Neuron (in vitro differentiated cells): ENCODE measurements around the gene AOPEP.

Experiments
- H2AFZ ChIP-seq: one replicate; pipeline ENCODE4 v1.6.1; 2013; ENCODE audit warnings: low read depth, mild to moderate bottlenecking, inconsistent platforms, low read length, moderate library complexity
- H3K27me3 ChIP-seq: one replicate; pipeline ENCODE4 v1.6.1; 2013; ENCODE audit warnings: low read length; ENCODE audit not compliant: insufficient read depth
- H3K36me3 ChIP-seq: one replicate; pipeline ENCODE4 v1.6.1; 2013; ENCODE audit warnings: low read length; ENCODE audit not compliant: insufficient read depth
- H3K4me1 ChIP-seq: one replicate; pipeline ENCODE4 v1.6.1; 2013; ENCODE audit warnings: low read length; ENCODE audit not compliant: insufficient read depth
- H3K4me3 ChIP-seq: 2 replicates; pipeline ENCODE4 v1.5.1; 2013; ENCODE audit warnings: mild to moderate bottlenecking, low read length, moderate library complexity
- H3K9me3 ChIP-seq: one replicate; pipeline ENCODE4 v1.6.1; 2013; ENCODE audit warnings: low read length

AOPEP gene

GRCh38 chr9:94699715-94700373, 26.7 kb upstream of the AOPEP start:
- H3K4me3 ChIP-seq = no peak overlapping the region
- H3K36me3 ChIP-seq = no peaks in the 10 kb centered on the region
- H3K9me3 ChIP-seq = peaks cover 2% of the 10 kb centered on the region
- H3K4me1 ChIP-seq = peaks cover 6% of the 10 kb centered on the region
- no peaks in the 10 kb centered on the region for H3K27me3 ChIP-seq
- H2AFZ ChIP-seq = no peak overlapping the region

GRCh38 chr9:94700445-94700844, 26.1 kb upstream of the AOPEP start:
- peaks cover 6% of the 10 kb centered on the region for H3K4me1 ChIP-seq
- H3K27me3 ChIP-seq = no peaks in the 10 kb centered on the region
- no peak overlapping the region for H2AFZ ChIP-seq
- no peak overlapping the region for H3K4me3 ChIP-seq
- H3K36me3 ChIP-seq = no peaks in the 10 kb centered on the region
- peaks cover 2% of the 10 kb centered on the region for H3K9me3 ChIP-seq

- Histone ChIP-seq H3K36me3 (no peaks in the 10 kb centered on the region), H3K4me3 (no peak overlapping the region), H3K9me3 (peaks cover 2% of the 10 kb centered on the region), H3K27me3 (peaks cover 5% of the 10 kb centered on the region), H3K4me1 (no peaks in the 10 kb centered on the region), H2AFZ (no peak overlapping the region)
Observed at GRCh38 chr9:94703488-94704140, 22.9 kb upstream of the AOPEP start.

- Histone ChIP-seq H3K9me3 (no peaks in the 10 kb centered on the region), H3K4me1 (no peaks in the 10 kb centered on the region), H3K4me3 (no peak overlapping the region), H3K27me3 (peaks cover 5% of the 10 kb centered on the region), H2AFZ (no peak overlapping the region), H3K36me3 (no peaks in the 10 kb centered on the region)
Observed at GRCh38 chr9:94705162-94705702, 21.3 kb upstream of the AOPEP start.

GRCh38 chr9:94706922-94707321, 19.6 kb upstream of the AOPEP start:
- H3K27me3 ChIP-seq = peaks cover 5% of the 10 kb centered on the region
- H3K9me3 ChIP-seq = no peaks in the 10 kb centered on the region
- H3K4me3 ChIP-seq = no peak overlapping the region
- H3K36me3 ChIP-seq = no peaks in the 10 kb centered on the region
- H2AFZ ChIP-seq = no peak overlapping the region
- H3K4me1 ChIP-seq = no peaks in the 10 kb centered on the region

GRCh38 chr9:94713436-94714215, 12.9 kb upstream of the AOPEP start:
- Histone ChIP-seq H3K36me3 (no peaks in the 10 kb centered on the region), H3K9me3 (no peaks in the 10 kb centered on the region), H3K27me3 (no peaks in the 10 kb centered on the region), H2AFZ (no peak overlapping the region), H3K4me1 (no peaks in the 10 kb centered on the region), H3K4me3 (no peak overlapping the region)

- Histone ChIP-seq H3K9me3 (no peaks in the 10 kb centered on the region), H3K36me3 (no peaks in the 10 kb centered on the region), H3K4me3 (no peak overlapping the region), H3K27me3 (no peaks in the 10 kb centered on the region), H3K4me1 (no peaks in the 10 kb centered on the region), H2AFZ (no peak overlapping the region)
Observed at GRCh38 chr9:94714494-94714893, 12.0 kb upstream of the AOPEP start.

- no peaks in the 10 kb centered on the region for H3K9me3 ChIP-seq
- H3K27me3 ChIP-seq = no peaks in the 10 kb centered on the region
- no peaks in the 10 kb centered on the region for H3K36me3 ChIP-seq
Observed at GRCh38 chr9:94717761-94718160, 8.7 kb upstream of the AOPEP start.

GRCh38 chr9:94718936-94719335, 7.6 kb upstream of the AOPEP start:
- Histone ChIP-seq H3K36me3 (no peaks in the 10 kb centered on the region), H3K4me3 (no peak overlapping the region), H3K27me3 (no peaks in the 10 kb centered on the region), H3K9me3 (no peaks in the 10 kb centered on the region), H2AFZ (no peak overlapping the region), H3K4me1 (no peaks in the 10 kb centered on the region)

More at GRCh38 chr9:94717761-94718160, 8.7 kb upstream of the AOPEP start:
- Histone ChIP-seq H2AFZ (no peak overlapping the region), H3K4me1 (no peaks in the 10 kb centered on the region), H3K4me3 (no peak overlapping the region)

GRCh38 chr9:94719878-94720277, 6.6 kb upstream of the AOPEP start:
- no peaks in the 10 kb centered on the region for H3K4me1 ChIP-seq
- no peaks in the 10 kb centered on the region for H3K36me3 ChIP-seq
- no peaks in the 10 kb centered on the region for H3K9me3 ChIP-seq
- H3K4me3 ChIP-seq = no peak overlapping the region
- H2AFZ ChIP-seq = no peak overlapping the region
- no peaks in the 10 kb centered on the region for H3K27me3 ChIP-seq

- Histone ChIP-seq H3K9me3 (no peaks in the 10 kb centered on the region), H3K36me3 (no peaks in the 10 kb centered on the region), H2AFZ (peak overlapping the region; percentile 51), H3K27me3 (no peaks in the 10 kb centered on the region), H3K4me3 (no peak overlapping the region), H3K4me1 (no peaks in the 10 kb centered on the region)
Observed at GRCh38 chr9:94720846-94721549, 5.5 kb upstream of the AOPEP start.

GRCh38 chr9:94721754-94722153, 4.7 kb upstream of the AOPEP start:
- Histone ChIP-seq H3K9me3 (no peaks in the 10 kb centered on the region), H2AFZ (peak overlapping the region; percentile 51), H3K36me3 (no peaks in the 10 kb centered on the region), H3K27me3 (no peaks in the 10 kb centered on the region), H3K4me1 (no peaks in the 10 kb centered on the region), H3K4me3 (no peak overlapping the region)

- Histone ChIP-seq H3K27me3 (no peaks in the 10 kb centered on the region), H3K36me3 (no peaks in the 10 kb centered on the region), H3K4me1 (peaks cover 10% of the 10 kb centered on the region), H3K4me3 (no peak overlapping the region), H2AFZ (no peak overlapping the region), H3K9me3 (no peaks in the 10 kb centered on the region)
Observed at GRCh38 chr9:94725293-94725692, 1.2 kb upstream of the AOPEP start.
